IMR-90 (cell line): ENCODE data around the gene RPS15.

Experiments
- BHLHE40 ChIP-seq: fragments of 150-350 bp; IDR thresholded peaks from 2 replicates; pipeline ENCODE4 v1.6.1; 2016; ENCODE audit warnings: mild to moderate bottlenecking, low read depth, low read length
- CEBPB ChIP-seq: IDR thresholded peaks from 2 replicates; pipeline ENCODE4 v1.6.1; 2012; ENCODE audit warnings: low read depth, low read length, improper control_type of control experiment
- CHD1 ChIP-seq: IDR thresholded peaks from 2 replicates; pipeline ENCODE4 v1.6.1; 2012; ENCODE audit warnings: low read depth, low read length, improper control_type of control experiment
- FOS ChIP-seq: fragments of 150-350 bp; IDR thresholded peaks from 2 replicates; pipeline ENCODE4 v1.6.1; 2016; ENCODE audit warnings: low read depth, low read length
- MAZ ChIP-seq: IDR thresholded peaks from 2 replicates; pipeline ENCODE4 v1.6.1; 2012; ENCODE audit warnings: low read depth, mild to moderate bottlenecking, low read length, improper control_type of control experiment, moderate library complexity, borderline replicate concordance
- MXI1 ChIP-seq: IDR thresholded peaks from 2 replicates; pipeline ENCODE4 v1.6.1; 2012; ENCODE audit warnings: low read depth, mild to moderate bottlenecking, low read length, moderate library complexity, borderline replicate concordance
- POLR2A ChIP-seq: IDR thresholded peaks from 2 replicates; pipeline ENCODE4 v1.6.1; 2012; ENCODE audit warnings: mild to moderate bottlenecking, low read depth, low read length
- RAD21 ChIP-seq: IDR thresholded peaks from 2 replicates; pipeline ENCODE4 v1.6.1; 2012; ENCODE audit warnings: low read length, improper control_type of control experiment
- RCOR1 ChIP-seq: IDR thresholded peaks from 2 replicates; pipeline ENCODE4 v1.6.1; 2012; ENCODE audit warnings: mild to moderate bottlenecking, low read length, improper control_type of control experiment; ENCODE audit not compliant: insufficient replicate concordance
- RFX5 ChIP-seq: IDR thresholded peaks from 2 replicates; pipeline ENCODE4 v1.8.0; 2012; ENCODE audit warnings: low read depth, mild to moderate bottlenecking, low read length, moderate library complexity
- SMC3 ChIP-seq: fragments of 150-350 bp; IDR thresholded peaks from 2 replicates; pipeline ENCODE4 v1.6.1; 2016; ENCODE audit warnings: low read depth, mild to moderate bottlenecking, antibody characterized with exemption, low read length, moderate library complexity
- TF ChIP-seq, protein P1 (sequence below): conservative IDR thresholded peaks from 2 replicates; pipeline ENCODE4 v1.5.1; 2012; ENCODE audit warnings: mild to moderate bottlenecking, low read depth, low read length, improper control_type of control experiment
- TF ChIP-seq, protein P2 (sequence below): fragments of 150-350 bp; IDR thresholded peaks from 2 replicates; pipeline ENCODE4 v1.6.1; 2016; ENCODE audit warnings: low read depth, mild to moderate bottlenecking, low read length, moderate library complexity, borderline replicate concordance

GRCh38 chr19:1425902-1426301, 12.3 kb upstream of the RPS15 start:
- TF ChIP-seq, protein P1, sequence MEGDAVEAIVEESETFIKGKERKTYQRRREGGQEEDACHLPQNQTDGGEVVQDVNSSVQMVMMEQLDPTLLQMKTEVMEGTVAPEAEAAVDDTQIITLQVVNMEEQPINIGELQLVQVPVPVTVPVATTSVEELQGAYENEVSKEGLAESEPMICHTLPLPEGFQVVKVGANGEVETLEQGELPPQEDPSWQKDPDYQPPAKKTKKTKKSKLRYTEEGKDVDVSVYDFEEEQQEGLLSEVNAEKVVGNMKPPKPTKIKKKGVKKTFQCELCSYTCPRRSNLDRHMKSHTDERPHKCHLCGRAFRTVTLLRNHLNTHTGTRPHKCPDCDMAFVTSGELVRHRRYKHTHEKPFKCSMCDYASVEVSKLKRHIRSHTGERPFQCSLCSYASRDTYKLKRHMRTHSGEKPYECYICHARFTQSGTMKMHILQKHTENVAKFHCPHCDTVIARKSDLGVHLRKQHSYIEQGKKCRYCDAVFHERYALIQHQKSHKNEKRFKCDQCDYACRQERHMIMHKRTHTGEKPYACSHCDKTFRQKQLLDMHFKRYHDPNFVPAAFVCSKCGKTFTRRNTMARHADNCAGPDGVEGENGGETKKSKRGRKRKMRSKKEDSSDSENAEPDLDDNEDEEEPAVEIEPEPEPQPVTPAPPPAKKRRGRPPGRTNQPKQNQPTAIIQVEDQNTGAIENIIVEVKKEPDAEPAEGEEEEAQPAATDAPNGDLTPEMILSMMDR = no peak
- TF ChIP-seq, protein P2, sequence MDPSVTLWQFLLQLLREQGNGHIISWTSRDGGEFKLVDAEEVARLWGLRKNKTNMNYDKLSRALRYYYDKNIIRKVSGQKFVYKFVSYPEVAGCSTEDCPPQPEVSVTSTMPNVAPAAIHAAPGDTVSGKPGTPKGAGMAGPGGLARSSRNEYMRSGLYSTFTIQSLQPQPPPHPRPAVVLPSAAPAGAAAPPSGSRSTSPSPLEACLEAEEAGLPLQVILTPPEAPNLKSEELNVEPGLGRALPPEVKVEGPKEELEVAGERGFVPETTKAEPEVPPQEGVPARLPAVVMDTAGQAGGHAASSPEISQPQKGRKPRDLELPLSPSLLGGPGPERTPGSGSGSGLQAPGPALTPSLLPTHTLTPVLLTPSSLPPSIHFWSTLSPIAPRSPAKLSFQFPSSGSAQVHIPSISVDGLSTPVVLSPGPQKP = no peak
- TF ChIP-seq RAD21 (no peak), RFX5 (no peak), SMC3 (no peak), BHLHE40 (no peak), FOS (no peak), POLR2A (no peak), MXI1 (no peak), CEBPB (no peak), MAZ (no peak), CHD1 (no peak), RCOR1 (no peak)
